Measurements from ENCODE around the gene TMPRSS11F. TPM values are rescaled to one million over a fixed set of nuclear protein-coding genes. Genes with fewer than 3 reads are reported as not detected.

TMPRSS11F gene
- total RNA-seq, 2 donors from 2014 or later = not detected

DNA sequence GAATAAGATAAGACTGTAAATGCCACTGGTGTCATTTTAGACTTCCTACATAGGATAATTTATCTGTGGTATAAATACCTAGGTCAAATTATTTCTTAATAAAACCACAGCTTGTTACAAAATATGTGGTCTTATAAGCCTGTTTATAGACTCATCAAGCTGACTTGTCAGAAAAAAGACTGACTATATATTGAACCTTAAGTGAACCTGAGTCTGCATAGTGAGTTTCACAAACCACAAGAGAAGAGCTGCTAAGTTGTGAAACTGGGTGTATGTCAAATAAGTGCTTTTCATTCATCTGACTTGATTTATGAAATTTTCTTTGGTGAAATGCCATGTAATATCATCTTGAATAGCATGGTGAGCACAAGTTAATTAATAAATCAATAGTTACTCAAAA lies 118.0 kb downstream of the TMPRSS11F start:
- no peaks in the 10 kb centered on the region for H3K36me3 ChIP-seq (ENCODE audit: control insufficient read depth, insufficient read depth, low read length)
- H3K4me3 ChIP-seq (ENCODE audit: low read length) = no peak overlapping the region
- no peaks in the 10 kb centered on the region for H3K9me3 ChIP-seq (ENCODE audit: control insufficient read depth, low read length)
- H3K9ac ChIP-seq (ENCODE audit: extremely low read depth, low read length, poor library complexity, severe bottlenecking) = no peak overlapping the region
- H3K9me3 Mint-ChIP-seq = peaks cover 2% of the 10 kb centered on the region
- no peak overlapping the region for H3K4me3 Mint-ChIP-seq
- no peaks in the 10 kb centered on the region for H3K4me1 Mint-ChIP-seq
- no peak overlapping the region for H3K27ac Mint-ChIP-seq
- no peak for TF ChIP-seq CTCF (conservative IDR thresholded peaks at IDR 0.05)
- H3K36me3 Mint-ChIP-seq (ENCODE audit: low read depth) = no peaks in the 10 kb centered on the region
- no peak for DNase-seq
- H3K27me3 ChIP-seq (ENCODE audit: control insufficient read depth, insufficient read depth, low read length, poor library complexity, severe bottlenecking) = no peaks in the 10 kb centered on the region
- no peak overlapping the region for H3K27ac ChIP-seq (ENCODE audit: low read depth, low read length)
- no peaks in the 10 kb centered on the region for H3K4me1 ChIP-seq (ENCODE audit: control insufficient read depth, insufficient read depth, low read length)
- H3K27me3 Mint-ChIP-seq (ENCODE audit: insufficient read depth) = no peaks in the 10 kb centered on the region

Other genes with a start within 250 kb of the TMPRSS11F start
- not detected for gene TMPRSS11D, start 245.9 kb downstream of the TMPRSS11F start, total RNA-seq
- gene TMPRSS11A, start 166.4 kb downstream of the TMPRSS11F start, total RNA-seq = not detected
- under 1 TPM; 0.15 to 0.18 TPM for gene TMPRSS11B, start 115.8 kb upstream of the TMPRSS11F start, total RNA-seq
- gene YTHDC1, start 220.2 kb upstream of the TMPRSS11F start, total RNA-seq = 100 to 1,000 TPM; 170 to 184 TPM